ENCODE measurements around the gene BRI3. TPM values are rescaled to one million over a fixed set of nuclear protein-coding genes. Genes with fewer than 3 reads are reported as not detected.

Gene BRI3
- polyA plus RNA-seq, 1 donor (not counting 4 experiments of a cell fraction or from before 2014, with no cell fraction given), result 121 TPM

DNA sequence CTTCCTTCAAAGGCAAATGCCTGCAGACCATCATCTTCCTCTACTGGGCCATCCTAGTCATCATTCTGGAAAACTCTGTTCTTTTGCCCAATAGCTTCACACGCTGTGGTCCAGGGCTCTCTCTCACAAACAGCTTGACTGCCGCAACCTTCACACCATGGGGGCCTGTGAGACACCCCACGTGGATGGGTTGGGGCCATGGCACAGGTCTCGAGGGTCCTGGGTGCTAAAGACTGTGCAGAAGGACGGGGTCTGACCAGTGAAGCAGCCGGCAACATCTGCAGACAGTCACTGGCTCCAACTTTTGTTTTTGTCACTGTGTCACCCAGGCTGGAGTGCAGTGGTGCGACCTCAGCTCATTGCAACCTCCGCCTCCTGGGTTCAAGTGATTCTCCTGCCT lies 28.1 kb downstream of the BRI3 start:
- dilution Hi-C loops (cut with MboI; ENCODE audit: extremely low pct_ligation_motif_present, low sequenced_read_pairs), result no loop called here
- H3K9me3 ChIP-seq (ENCODE audit: control insufficient read depth, low read depth, low read length), result no peaks in the 10 kb centered on the region
- H3K27ac ChIP-seq (ENCODE audit: control insufficient read depth, insufficient read depth, low read length), result no peak overlapping the region
- peaks cover 37 to 39% of the 10 kb centered on the region in 2 experiments for H3K36me3 ChIP-seq (ENCODE audit: control insufficient read depth in 2 of 2, extremely low read depth in 1 of 2, insufficient read depth in 2 of 2, low read length in 2 of 2)
- no peak overlapping the region for H3K4me2 ChIP-seq (ENCODE audit: control insufficient read depth, extremely low read depth, insufficient read depth, low read depth, low read length)
- TF ChIP-seq EZH2 (IDR thresholded peaks at IDR 0.05; ENCODE audit: low read length) (no peak), CTCF (optimal IDR thresholded peaks at IDR 0.05 in 1 of 3, IDR thresholded peaks at IDR 0.05 in 1 of 3, conservative IDR thresholded peaks at IDR 0.05 in 1 of 3; ENCODE audit: extremely low read depth in 1 of 3, insufficient read depth in 2 of 3, low read length in 3 of 3) (no peak)
- no peak overlapping the region for H3K4me3 ChIP-seq (ENCODE audit: control insufficient read depth in 2 of 3, extremely low read depth in 1 of 3, insufficient read depth in 2 of 3, low read depth in 1 of 3, low read length in 3 of 3)
- no peak overlapping the region for H3K9ac ChIP-seq (ENCODE audit: control insufficient read depth, extremely low read depth, insufficient read depth, low read length)
- H4K20me1 ChIP-seq (ENCODE audit: control insufficient read depth, extremely low read depth, insufficient read depth, low read length), result no peaks in the 10 kb centered on the region
- H3K79me2 ChIP-seq (ENCODE audit: control insufficient read depth, insufficient read depth, low read length), result no peaks in the 10 kb centered on the region
- H3K27me3 ChIP-seq (ENCODE audit: control insufficient read depth, extremely low read depth, insufficient read depth, low read length), result no peaks in the 10 kb centered on the region
- no peaks in the 10 kb centered on the region for H3K9me1 ChIP-seq (ENCODE audit: control insufficient read depth, extremely low read depth, insufficient read depth, low read length)
- peaks cover 11% of the 10 kb centered on the region for H3K4me1 ChIP-seq (ENCODE audit: control insufficient read depth, extremely low read depth, insufficient read depth, low read length)
- FAIRE-seq (no peak), DNase-seq (ENCODE audit: low read depth, low spot score) (no peak)
- H2AFZ ChIP-seq (ENCODE audit: control insufficient read depth, low read length), result no peak overlapping the region

GRCh38 chr7:98312201-98312600 lies 30.7 kb downstream of the BRI3 start:
- H3K27me3 ChIP-seq (ENCODE audit: control insufficient read depth, extremely low read depth, insufficient read depth, low read length), result no peaks in the 10 kb centered on the region
- peaks cover 11% of the 10 kb centered on the region for H3K4me1 ChIP-seq (ENCODE audit: control insufficient read depth, extremely low read depth, insufficient read depth, low read length)
- no peak overlapping the region for H3K4me2 ChIP-seq (ENCODE audit: control insufficient read depth, extremely low read depth, insufficient read depth, low read depth, low read length)
- H3K27ac ChIP-seq (ENCODE audit: control insufficient read depth, insufficient read depth, low read length), result no peak overlapping the region
- TF ChIP-seq EZH2 (IDR thresholded peaks at IDR 0.05; ENCODE audit: low read length) (no peak), CTCF (optimal IDR thresholded peaks at IDR 0.05 in 1 of 3, IDR thresholded peaks at IDR 0.05 in 1 of 3, conservative IDR thresholded peaks at IDR 0.05 in 1 of 3; ENCODE audit: extremely low read depth in 1 of 3, insufficient read depth in 2 of 3, low read length in 3 of 3) (no peak)
- no peak overlapping the region for H3K9ac ChIP-seq (ENCODE audit: control insufficient read depth, extremely low read depth, insufficient read depth, low read length)
- FAIRE-seq, result no peak
- H3K79me2 ChIP-seq (ENCODE audit: control insufficient read depth, insufficient read depth, low read length), result no peaks in the 10 kb centered on the region
- no peaks in the 10 kb centered on the region for H4K20me1 ChIP-seq (ENCODE audit: control insufficient read depth, extremely low read depth, insufficient read depth, low read length)
- peaks cover 36 to 39% of the 10 kb centered on the region in 2 experiments for H3K36me3 ChIP-seq (ENCODE audit: control insufficient read depth in 2 of 2, extremely low read depth in 1 of 2, insufficient read depth in 2 of 2, low read length in 2 of 2)
- H3K4me3 ChIP-seq (ENCODE audit: control insufficient read depth in 2 of 3, extremely low read depth in 1 of 3, insufficient read depth in 2 of 3, low read depth in 1 of 3, low read length in 3 of 3), result no peak overlapping the region
- dilution Hi-C loops (cut with MboI; ENCODE audit: extremely low pct_ligation_motif_present, low sequenced_read_pairs), result no loop called here
- H2AFZ ChIP-seq (ENCODE audit: control insufficient read depth, low read length), result no peak overlapping the region
- no peak for DNase-seq (ENCODE audit: low read depth, low spot score)
- H3K9me1 ChIP-seq (ENCODE audit: control insufficient read depth, extremely low read depth, insufficient read depth, low read length), result no peaks in the 10 kb centered on the region
- H3K9me3 ChIP-seq (ENCODE audit: control insufficient read depth, low read depth, low read length), result no peaks in the 10 kb centered on the region
